ENCODE results near the gene ZNF613. TPM values are rescaled to one million over a fixed set of nuclear protein-coding genes. Genes with fewer than 3 reads are reported as not detected.
"Not testable (repeated sequence)": the region's sequence is repeated elsewhere in the genome, so short reads cannot be mapped to it uniquely, and the experiment has no call there.

Gene ZNF613
- total and polyA plus RNA-seq, 2 donors from 2014 or later = 5.8 to 6.9 TPM

DNA sequence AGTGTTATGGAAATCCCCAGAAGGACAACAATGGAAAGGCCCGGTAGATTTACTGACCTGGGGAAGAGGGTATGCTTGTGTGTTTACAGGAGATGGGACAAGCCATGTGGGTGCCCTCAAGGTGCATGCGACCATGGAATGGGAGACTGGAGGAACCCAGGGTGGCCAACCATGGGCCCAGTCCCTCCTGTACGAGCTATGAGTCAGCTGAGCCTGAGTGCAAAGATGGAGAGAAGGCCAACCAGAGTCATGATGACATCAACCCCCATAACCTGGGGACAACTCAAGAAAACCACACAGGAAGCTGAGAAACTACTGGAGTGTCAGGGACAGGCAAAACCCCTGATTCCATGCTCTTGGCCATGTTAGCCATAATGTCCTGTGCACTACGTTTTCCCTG, 51.6 kb downstream of the ZNF613 start:
- intact Hi-C loops (cut with DNase I) = no loop called here
- TF ChIP-seq, protein P1, sequence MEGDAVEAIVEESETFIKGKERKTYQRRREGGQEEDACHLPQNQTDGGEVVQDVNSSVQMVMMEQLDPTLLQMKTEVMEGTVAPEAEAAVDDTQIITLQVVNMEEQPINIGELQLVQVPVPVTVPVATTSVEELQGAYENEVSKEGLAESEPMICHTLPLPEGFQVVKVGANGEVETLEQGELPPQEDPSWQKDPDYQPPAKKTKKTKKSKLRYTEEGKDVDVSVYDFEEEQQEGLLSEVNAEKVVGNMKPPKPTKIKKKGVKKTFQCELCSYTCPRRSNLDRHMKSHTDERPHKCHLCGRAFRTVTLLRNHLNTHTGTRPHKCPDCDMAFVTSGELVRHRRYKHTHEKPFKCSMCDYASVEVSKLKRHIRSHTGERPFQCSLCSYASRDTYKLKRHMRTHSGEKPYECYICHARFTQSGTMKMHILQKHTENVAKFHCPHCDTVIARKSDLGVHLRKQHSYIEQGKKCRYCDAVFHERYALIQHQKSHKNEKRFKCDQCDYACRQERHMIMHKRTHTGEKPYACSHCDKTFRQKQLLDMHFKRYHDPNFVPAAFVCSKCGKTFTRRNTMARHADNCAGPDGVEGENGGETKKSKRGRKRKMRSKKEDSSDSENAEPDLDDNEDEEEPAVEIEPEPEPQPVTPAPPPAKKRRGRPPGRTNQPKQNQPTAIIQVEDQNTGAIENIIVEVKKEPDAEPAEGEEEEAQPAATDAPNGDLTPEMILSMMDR (IDR thresholded peaks at IDR 0.05; ENCODE audit: borderline replicate concordance, extremely low read depth, insufficient read depth) = no peak
- no peaks in the 10 kb centered on the region for H3K27me3 ChIP-seq (ENCODE audit: control insufficient read depth, insufficient read depth, low read length)
- H3K4me3 ChIP-seq (ENCODE audit: low read length in 3 of 3) = peak overlapping the region in 1 of 3 donors; percentile 2
- FAIRE-seq (no peak), DNase-seq (no peak)
- peaks cover 0 to 39% (median 13%) of the 10 kb centered on the region in 3 donors for H3K9me3 ChIP-seq (ENCODE audit: control insufficient read depth in 2 of 3, insufficient read depth in 1 of 3, low read length in 3 of 3)
- no peak overlapping the region for H3K27ac ChIP-seq (ENCODE audit: low read depth in 2 of 2, low read length in 2 of 2)
- H3K4me1 ChIP-seq (ENCODE audit: control insufficient read depth in 2 of 3, insufficient read depth in 2 of 3, low read depth in 1 of 3, low read length in 3 of 3) = peaks cover 0 to 2% (median 0%) of the 10 kb centered on the region in 3 donors
- H3K9ac ChIP-seq (ENCODE audit: low read length in 3 of 3) = no peak overlapping the region
- peaks cover 3 to 16% (median 6%) of the 10 kb centered on the region in 3 donors for H3K36me3 ChIP-seq (ENCODE audit: control insufficient read depth in 2 of 3, insufficient read depth in 3 of 3, low read length in 3 of 3)

GRCh38 chr19:51980116-51980736, 53.0 kb downstream of the ZNF613 start:
- peaks cover 0 to 7% (median 6%) of the 10 kb centered on the region in 3 donors for H3K36me3 ChIP-seq (ENCODE audit: control insufficient read depth in 2 of 3, insufficient read depth in 3 of 3, low read length in 3 of 3)
- DNase-seq = no peak
- no peak overlapping the region for H3K9ac ChIP-seq (ENCODE audit: low read length in 3 of 3)
- no peak overlapping the region for H3K4me3 ChIP-seq (ENCODE audit: low read length in 3 of 3)
- TF ChIP-seq, protein P1 (IDR thresholded peaks at IDR 0.05; ENCODE audit: borderline replicate concordance, extremely low read depth, insufficient read depth) = no peak
- no peak for FAIRE-seq
- peaks cover 0 to 27% (median 8%) of the 10 kb centered on the region in 3 donors for H3K9me3 ChIP-seq (ENCODE audit: control insufficient read depth in 2 of 3, insufficient read depth in 1 of 3, low read length in 3 of 3)
- H3K27me3 ChIP-seq (ENCODE audit: control insufficient read depth, insufficient read depth, low read length) = no peaks in the 10 kb centered on the region
- peaks cover 0 to 2% (median 2%) of the 10 kb centered on the region in 3 donors for H3K4me1 ChIP-seq (ENCODE audit: control insufficient read depth in 2 of 3, insufficient read depth in 2 of 3, low read depth in 1 of 3, low read length in 3 of 3)
- H3K27ac ChIP-seq (ENCODE audit: low read depth in 2 of 2, low read length in 2 of 2) = no peak overlapping the region
- intact Hi-C loops (cut with DNase I) = no loop called here

DNA sequence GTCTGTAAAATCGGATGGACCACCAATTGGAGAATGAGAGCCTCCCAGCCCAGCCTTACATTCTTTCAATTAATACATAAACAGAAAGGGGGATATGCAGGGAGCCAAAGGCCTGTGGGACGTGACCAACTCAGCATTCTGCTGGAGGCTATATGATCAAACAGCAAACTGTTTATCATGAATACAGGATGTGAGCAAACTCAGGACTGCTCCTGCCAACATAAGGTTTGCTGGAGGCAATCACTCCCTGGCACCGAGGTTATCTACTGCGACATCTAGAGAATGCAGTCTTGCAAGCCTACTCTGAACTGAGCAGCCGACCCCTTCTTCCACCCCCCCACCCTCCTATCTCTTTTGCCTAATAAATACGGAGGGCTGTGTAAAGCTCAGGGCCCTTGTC, 53.7 kb downstream of the ZNF613 start:
- intact Hi-C loops (cut with DNase I); H3K36me3 ChIP-seq (ENCODE audit: control insufficient read depth in 2 of 3, insufficient read depth in 3 of 3, low read length in 3 of 3); H3K27me3 ChIP-seq (ENCODE audit: control insufficient read depth, insufficient read depth, low read length); H3K4me3 ChIP-seq (ENCODE audit: low read length in 3 of 3); H3K9ac ChIP-seq (ENCODE audit: low read length in 3 of 3); FAIRE-seq; H3K27ac ChIP-seq (ENCODE audit: low read depth in 2 of 2, low read length in 2 of 2); DNase-seq; H3K4me1 ChIP-seq (ENCODE audit: control insufficient read depth in 2 of 3, insufficient read depth in 2 of 3, low read depth in 1 of 3, low read length in 3 of 3): not testable (repeated sequence)
- H3K9me3 ChIP-seq (ENCODE audit: control insufficient read depth in 2 of 3, insufficient read depth in 1 of 3, low read length in 3 of 3) = peaks cover 0 to 24% (median 8%) of the 10 kb centered on the region in 3 donors

GRCh38 chr19:51983361-51983760, 56.1 kb downstream of the ZNF613 start:
- Histone ChIP-seq H3K9me3 (ENCODE audit: control insufficient read depth in 2 of 3, insufficient read depth in 1 of 3, low read length in 3 of 3) (peaks cover 0 to 11% (median 6%) of the 10 kb centered on the region in 3 donors), H3K27me3 (ENCODE audit: control insufficient read depth, insufficient read depth, low read length) (no peaks in the 10 kb centered on the region), H3K36me3 (ENCODE audit: control insufficient read depth in 2 of 3, insufficient read depth in 3 of 3, low read length in 3 of 3) (peaks cover 0 to 7% (median 6%) of the 10 kb centered on the region in 3 donors), H3K4me1 (ENCODE audit: control insufficient read depth in 2 of 3, insufficient read depth in 2 of 3, low read depth in 1 of 3, low read length in 3 of 3) (peaks cover 0 to 6% (median 2%) of the 10 kb centered on the region in 3 donors), H3K9ac (ENCODE audit: low read length in 3 of 3) (no peak overlapping the region), H3K27ac (ENCODE audit: low read depth in 2 of 2, low read length in 2 of 2) (no peak overlapping the region), H3K4me3 (ENCODE audit: low read length in 3 of 3) (no peak overlapping the region)
- intact Hi-C loops (cut with DNase I) = no loop called here
- TF ChIP-seq, protein P1 (IDR thresholded peaks at IDR 0.05; ENCODE audit: borderline replicate concordance, extremely low read depth, insufficient read depth) = no peak
- FAIRE-seq (no peak), DNase-seq (no peak)

Data from kidney (tissue), 14 donors.